GM23338 (cell line): ENCODE results near the gene HADHA.

Source experiments
- EZH2 ChIP-seq: fragments of 200-600 bp; sonication (generic); IDR thresholded peaks from one replicate; pipeline ENCODE4 v1.8.0; 2017; ENCODE audit warnings: antibody characterized with exemption, mild to moderate bottlenecking, low read depth; ENCODE audit not compliant: unreplicated experiment
- POLR2AphosphoS5 ChIP-seq: IDR thresholded peaks from 2 replicates; pipeline ENCODE4 v1.6.1; 2016; ENCODE audit warnings: antibody characterized with exemption, low read depth
- TF ChIP-seq, protein P1 (sequence below), 2 experiments: fragments of 200-600 bp in 1 of 2; sonication (generic) in 1 of 2; conservative IDR thresholded peaks; 2 replicates each; pipeline versions ENCODE4 v1.5.1 to v1.6.1; 2016 to 2017; ENCODE audit warnings: antibody characterized with exemption in 2 of 2, low read depth in 2 of 2, mild to moderate bottlenecking in 2 of 2, moderate library complexity in 1 of 2

- TF ChIP-seq, protein P1, sequence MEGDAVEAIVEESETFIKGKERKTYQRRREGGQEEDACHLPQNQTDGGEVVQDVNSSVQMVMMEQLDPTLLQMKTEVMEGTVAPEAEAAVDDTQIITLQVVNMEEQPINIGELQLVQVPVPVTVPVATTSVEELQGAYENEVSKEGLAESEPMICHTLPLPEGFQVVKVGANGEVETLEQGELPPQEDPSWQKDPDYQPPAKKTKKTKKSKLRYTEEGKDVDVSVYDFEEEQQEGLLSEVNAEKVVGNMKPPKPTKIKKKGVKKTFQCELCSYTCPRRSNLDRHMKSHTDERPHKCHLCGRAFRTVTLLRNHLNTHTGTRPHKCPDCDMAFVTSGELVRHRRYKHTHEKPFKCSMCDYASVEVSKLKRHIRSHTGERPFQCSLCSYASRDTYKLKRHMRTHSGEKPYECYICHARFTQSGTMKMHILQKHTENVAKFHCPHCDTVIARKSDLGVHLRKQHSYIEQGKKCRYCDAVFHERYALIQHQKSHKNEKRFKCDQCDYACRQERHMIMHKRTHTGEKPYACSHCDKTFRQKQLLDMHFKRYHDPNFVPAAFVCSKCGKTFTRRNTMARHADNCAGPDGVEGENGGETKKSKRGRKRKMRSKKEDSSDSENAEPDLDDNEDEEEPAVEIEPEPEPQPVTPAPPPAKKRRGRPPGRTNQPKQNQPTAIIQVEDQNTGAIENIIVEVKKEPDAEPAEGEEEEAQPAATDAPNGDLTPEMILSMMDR (conservative IDR thresholded peaks at IDR 0.05; ENCODE audit: low read depth in 2 of 2), result no peak
- TF ChIP-seq POLR2AphosphoS5 (no peak), EZH2 (no peak)
Measured at GRCh38 chr2:26274058-26274613, 29.7 kb upstream of the HADHA start.
